ENCODE data around the gene DCDC2C.

Gene DCDC2C

GRCh38 chr2:3738454-3738853 is 35.1 kb downstream of the DCDC2C start:
- peak; percentile 31 for DNase-seq (ENCODE audit: low spot score)
- no peak for TF ChIP-seq CTCF (IDR thresholded peaks at IDR 0.05; ENCODE audit: extremely low read depth, missing control alignments)

DNA sequence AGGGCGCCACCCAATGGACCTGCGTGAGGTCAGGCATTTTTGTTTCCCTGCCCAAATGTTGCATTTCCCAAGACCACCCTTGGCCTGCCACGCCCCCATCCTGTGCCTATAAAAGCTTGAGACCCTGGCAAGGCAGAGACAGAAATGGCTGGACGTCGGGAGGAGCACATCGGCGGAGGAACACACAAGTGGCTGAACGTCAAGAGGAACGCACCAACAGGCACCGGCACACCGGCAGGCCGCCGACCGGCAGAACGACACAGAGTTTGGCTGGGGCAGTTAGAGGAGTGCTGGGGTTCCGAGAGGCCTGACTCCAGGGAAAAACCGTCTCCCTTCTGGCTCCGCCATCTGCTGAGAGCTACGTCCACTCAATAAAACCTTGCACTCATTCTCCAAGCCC is 35.9 kb downstream of the DCDC2C start:
- no peak for TF ChIP-seq CTCF (IDR thresholded peaks at IDR 0.05; ENCODE audit: extremely low read depth, missing control alignments)
- no peak for DNase-seq (ENCODE audit: low spot score)

DNA sequence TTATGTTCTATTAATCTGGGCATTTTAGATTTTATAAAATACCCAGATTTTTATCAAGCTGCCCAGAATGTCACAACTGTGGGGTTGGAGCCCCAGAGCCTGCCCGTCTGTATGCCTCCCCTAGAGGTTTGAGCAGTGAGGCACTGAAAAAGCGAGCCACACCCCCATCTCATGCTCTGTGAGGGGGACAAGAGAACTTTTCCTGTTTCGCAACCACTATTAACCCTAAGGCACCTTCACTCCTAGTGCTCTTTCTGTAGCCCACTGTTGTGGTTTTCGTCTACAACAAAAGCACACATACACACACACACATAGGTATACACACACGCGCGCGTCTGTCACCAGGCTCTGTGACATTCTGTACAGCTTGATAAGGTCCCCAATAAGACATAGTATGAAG is 38.0 kb downstream of the DCDC2C start:
- no peak for DNase-seq (ENCODE audit: low spot score)
- no peak for TF ChIP-seq CTCF (IDR thresholded peaks at IDR 0.05; ENCODE audit: extremely low read depth, missing control alignments)

GRCh38 chr2:3741867-3742602 is 38.7 kb downstream of the DCDC2C start:
- DNase-seq (ENCODE audit: low spot score), result no peak
- no peak for TF ChIP-seq CTCF (IDR thresholded peaks at IDR 0.05; ENCODE audit: extremely low read depth, missing control alignments)

DNA sequence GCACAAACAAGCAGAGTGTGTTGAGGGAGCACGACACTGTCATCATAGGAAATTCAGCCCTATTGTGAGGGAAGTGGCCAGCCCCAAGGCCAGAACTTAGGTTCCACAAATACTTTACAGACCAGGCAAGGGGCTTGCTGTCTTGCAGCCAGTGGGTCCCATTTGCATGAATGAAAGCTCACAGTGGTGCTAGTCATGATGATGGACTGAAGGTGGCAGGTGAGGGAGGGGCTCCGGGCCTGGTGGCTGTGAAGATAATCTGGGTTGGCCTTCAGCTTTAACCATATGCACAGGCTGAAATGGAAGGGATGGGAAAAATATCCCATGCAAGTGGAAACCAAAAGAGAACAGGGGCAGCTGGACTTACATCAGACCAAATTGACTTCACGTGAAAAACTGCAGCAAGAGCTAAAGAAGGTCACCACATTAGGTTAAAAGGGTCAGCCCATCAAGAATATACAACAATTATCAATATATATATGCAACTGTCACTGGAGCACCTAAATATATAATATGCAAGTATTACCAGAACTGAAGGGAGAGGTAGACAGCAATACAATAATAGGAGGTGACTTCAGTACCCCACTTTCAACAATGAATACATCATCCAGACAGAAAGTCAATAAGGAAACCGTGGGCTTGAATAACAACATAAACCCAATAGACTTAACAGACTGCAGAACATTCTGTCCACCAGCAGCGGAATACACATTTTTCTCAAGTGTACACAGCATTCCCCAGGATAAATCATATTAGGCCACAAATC is 39.6 kb downstream of the DCDC2C start:
- TF ChIP-seq CTCF (IDR thresholded peaks at IDR 0.05; ENCODE audit: extremely low read depth, missing control alignments), result no peak
- DNase-seq (ENCODE audit: low spot score), result no peak

GRCh38 chr2:3743951-3744555 is 40.7 kb downstream of the DCDC2C start:
- no peak for TF ChIP-seq CTCF (IDR thresholded peaks at IDR 0.05; ENCODE audit: extremely low read depth, missing control alignments)
- no peak for DNase-seq (ENCODE audit: low spot score)

DNA sequence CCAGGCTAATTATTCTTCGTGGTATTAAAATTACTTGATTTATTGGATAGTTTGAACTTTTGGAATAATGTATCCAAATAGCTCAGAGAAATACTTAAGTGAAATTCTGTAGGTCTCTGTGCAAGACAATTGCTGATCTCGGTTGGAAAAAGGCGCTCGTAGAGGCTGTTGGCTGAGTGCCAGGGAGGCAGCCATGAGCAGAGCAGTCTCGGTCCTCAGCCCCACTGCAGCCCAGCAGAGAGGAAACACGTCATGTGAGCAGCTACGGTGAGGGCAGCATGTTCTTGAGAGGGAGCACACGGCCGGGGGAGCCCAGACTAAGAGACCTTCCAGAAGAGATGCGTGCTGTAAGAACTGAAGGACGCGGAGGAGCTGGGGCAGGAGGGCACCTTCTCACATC is 42.5 kb downstream of the DCDC2C start:
- DNase-seq (ENCODE audit: low spot score), result no peak
- no peak for TF ChIP-seq CTCF (IDR thresholded peaks at IDR 0.05; ENCODE audit: extremely low read depth, missing control alignments)
